ENCODE data around the gene COPG2.

COPG2 gene

DNA sequence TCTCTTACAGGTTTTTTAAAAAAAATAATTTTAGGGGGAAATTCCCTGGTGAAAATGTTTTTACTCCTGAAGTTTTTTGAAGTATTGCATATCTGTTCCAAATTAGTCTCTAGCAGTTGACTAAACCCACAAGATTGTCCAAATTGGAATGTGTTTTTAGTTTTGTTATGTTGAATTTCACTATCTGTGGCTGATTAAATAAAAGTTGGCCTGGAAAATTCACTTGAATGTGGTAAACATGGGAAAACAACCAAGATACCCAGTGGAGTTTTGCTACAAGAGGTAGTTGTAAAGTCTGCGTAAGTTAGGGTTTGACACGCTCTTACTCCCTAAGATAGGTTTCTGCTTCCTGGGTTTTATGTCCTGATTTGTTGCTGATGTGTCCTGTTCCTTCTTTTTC lies 14.5 kb upstream of the COPG2 start:
- H3K4me1 ChIP-seq (ENCODE audit: control insufficient read depth in 1 of 2, insufficient read depth in 2 of 2, low read length in 2 of 2) = no peaks in the 10 kb centered on the region
- H3K27ac ChIP-seq (ENCODE audit: low read length) = no peak overlapping the region
- no peaks in the 10 kb centered on the region for H3K27me3 ChIP-seq (ENCODE audit: low read depth, low read length)
- no peaks in the 10 kb centered on the region for H3K36me3 ChIP-seq (ENCODE audit: control insufficient read depth in 1 of 2, insufficient read depth in 2 of 2, low read length in 2 of 2)
- no peak overlapping the region for H3K4me3 ChIP-seq (ENCODE audit: low read depth in 1 of 2, low read length in 2 of 2)
- H3K9me3 ChIP-seq (ENCODE audit: control insufficient read depth in 1 of 2, low read length in 2 of 2) = no peaks in the 10 kb centered on the region

GRCh38 chr7:130674456-130674855 lies 5.9 kb upstream of the COPG2 start:
- H3K36me3 ChIP-seq (ENCODE audit: control insufficient read depth in 1 of 2, insufficient read depth in 2 of 2, low read length in 2 of 2) = no peaks in the 10 kb centered on the region
- no peaks in the 10 kb centered on the region for H3K27me3 ChIP-seq (ENCODE audit: low read depth, low read length)
- H3K27ac ChIP-seq (ENCODE audit: low read length) = no peak overlapping the region
- H3K9me3 ChIP-seq (ENCODE audit: control insufficient read depth in 1 of 2, low read length in 2 of 2) = no peaks in the 10 kb centered on the region
- no peaks in the 10 kb centered on the region for H3K4me1 ChIP-seq (ENCODE audit: control insufficient read depth in 1 of 2, insufficient read depth in 2 of 2, low read length in 2 of 2)
- H3K4me3 ChIP-seq (ENCODE audit: low read depth in 1 of 2, low read length in 2 of 2) = no peak overlapping the region

DNA sequence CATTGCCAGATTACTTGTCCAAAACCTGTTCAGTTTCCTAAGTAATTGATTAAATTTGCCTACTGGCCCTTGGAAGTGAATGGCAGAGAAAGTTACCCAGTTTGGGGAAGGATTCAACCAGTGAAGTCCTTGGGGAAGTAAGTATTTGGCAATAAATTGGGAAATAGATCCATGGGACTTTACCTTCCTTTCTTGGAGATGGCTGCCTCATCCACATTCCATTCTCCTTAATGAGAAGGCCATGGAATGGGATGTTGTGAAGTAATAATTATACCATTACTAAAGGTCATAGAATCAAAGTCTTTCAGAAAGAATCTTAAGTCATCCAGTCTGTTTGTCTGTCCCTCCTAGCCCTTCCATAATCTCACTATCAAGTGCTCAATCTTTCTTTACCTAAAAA lies 4.5 kb upstream of the COPG2 start:
- Histone ChIP-seq H3K4me3 (ENCODE audit: low read depth in 1 of 2, low read length in 2 of 2) (no peak overlapping the region), H3K36me3 (ENCODE audit: control insufficient read depth in 1 of 2, insufficient read depth in 2 of 2, low read length in 2 of 2) (no peaks in the 10 kb centered on the region), H3K27me3 (ENCODE audit: low read depth, low read length) (no peaks in the 10 kb centered on the region), H3K4me1 (ENCODE audit: control insufficient read depth in 1 of 2, insufficient read depth in 2 of 2, low read length in 2 of 2) (no peaks in the 10 kb centered on the region), H3K9me3 (ENCODE audit: control insufficient read depth in 1 of 2, low read length in 2 of 2) (no peaks in the 10 kb centered on the region), H3K27ac (ENCODE audit: low read length) (no peak overlapping the region)

DNA sequence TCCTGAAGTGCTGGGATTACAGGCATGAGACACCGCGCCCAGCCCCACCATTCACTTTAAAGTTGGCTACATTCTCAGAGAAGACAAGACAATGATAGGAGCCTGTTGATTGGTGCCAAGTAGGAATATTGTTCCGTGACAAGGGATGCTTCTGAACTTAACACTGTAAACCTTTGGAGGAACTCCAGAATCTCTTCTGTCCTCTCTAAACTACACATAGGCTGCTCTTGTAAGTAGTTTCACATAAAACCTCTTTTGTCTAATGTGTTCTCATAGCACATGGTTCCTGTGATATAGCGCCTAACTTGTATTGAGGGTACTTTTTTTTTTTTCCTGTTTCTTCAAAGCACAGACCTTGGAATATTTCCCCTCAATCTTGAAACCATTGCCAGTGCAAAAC lies 3.6 kb upstream of the COPG2 start:
- Histone ChIP-seq H3K9me3 (ENCODE audit: control insufficient read depth in 1 of 2, low read length in 2 of 2) (no peaks in the 10 kb centered on the region), H3K27me3 (ENCODE audit: low read depth, low read length) (no peaks in the 10 kb centered on the region), H3K27ac (ENCODE audit: low read length) (no peak overlapping the region), H3K36me3 (ENCODE audit: control insufficient read depth in 1 of 2, insufficient read depth in 2 of 2, low read length in 2 of 2) (no peaks in the 10 kb centered on the region), H3K4me3 (ENCODE audit: low read depth in 1 of 2, low read length in 2 of 2) (no peak overlapping the region), H3K4me1 (ENCODE audit: control insufficient read depth in 1 of 2, insufficient read depth in 2 of 2, low read length in 2 of 2) (peaks cover 0 to 7% of the 10 kb centered on the region in 2 donors)

GRCh38 chr7:130669085-130669700 lies 645 bp upstream of the COPG2 start:
- no peaks in the 10 kb centered on the region for H3K36me3 ChIP-seq (ENCODE audit: control insufficient read depth in 1 of 2, insufficient read depth in 2 of 2, low read length in 2 of 2)
- no peaks in the 10 kb centered on the region for H3K9me3 ChIP-seq (ENCODE audit: control insufficient read depth in 1 of 2, low read length in 2 of 2)
- no peaks in the 10 kb centered on the region for H3K27me3 ChIP-seq (ENCODE audit: low read depth, low read length)
- peaks cover 0 to 9% of the 10 kb centered on the region in 2 donors for H3K4me1 ChIP-seq (ENCODE audit: control insufficient read depth in 1 of 2, insufficient read depth in 2 of 2, low read length in 2 of 2)
- H3K4me3 ChIP-seq (ENCODE audit: low read depth in 1 of 2, low read length in 2 of 2) = peak overlapping the region; percentile 82 to 86
- peak overlapping the region; percentile 64 for H3K27ac ChIP-seq (ENCODE audit: low read length)

DNA sequence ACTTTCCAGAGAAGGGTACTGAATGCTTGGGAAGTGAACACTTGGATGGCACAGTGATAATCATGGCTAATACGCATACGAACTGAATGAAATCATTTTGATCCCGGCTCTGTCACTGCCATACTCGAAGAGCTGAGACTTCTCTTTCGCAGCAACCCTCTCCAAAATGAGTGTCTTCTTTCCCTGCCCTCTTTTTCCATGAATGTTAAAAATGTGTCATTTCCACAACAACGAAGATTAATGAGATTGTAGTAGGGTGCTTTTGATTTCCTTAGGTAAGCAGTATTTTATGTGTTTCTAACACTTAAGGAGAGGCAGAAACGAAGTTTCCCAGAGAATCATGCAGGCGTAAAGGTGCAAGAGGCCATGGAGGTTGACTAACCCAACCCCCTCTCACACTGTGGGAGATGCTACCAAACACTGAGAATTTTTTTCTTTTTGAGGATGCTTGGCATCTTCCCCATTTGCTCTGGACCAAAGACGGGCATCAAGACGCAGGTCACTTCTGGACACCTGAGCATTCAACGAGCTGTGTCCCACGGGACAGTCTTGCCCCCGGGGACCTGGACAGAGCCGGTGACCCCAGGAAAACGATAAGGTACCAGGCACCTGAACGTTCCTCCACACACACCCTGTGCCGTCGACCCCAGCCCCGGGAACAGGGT lies 823 bp downstream of the COPG2 start:
- H3K36me3 ChIP-seq (ENCODE audit: control insufficient read depth in 1 of 2, insufficient read depth in 2 of 2, low read length in 2 of 2) = no peaks in the 10 kb centered on the region

DNA sequence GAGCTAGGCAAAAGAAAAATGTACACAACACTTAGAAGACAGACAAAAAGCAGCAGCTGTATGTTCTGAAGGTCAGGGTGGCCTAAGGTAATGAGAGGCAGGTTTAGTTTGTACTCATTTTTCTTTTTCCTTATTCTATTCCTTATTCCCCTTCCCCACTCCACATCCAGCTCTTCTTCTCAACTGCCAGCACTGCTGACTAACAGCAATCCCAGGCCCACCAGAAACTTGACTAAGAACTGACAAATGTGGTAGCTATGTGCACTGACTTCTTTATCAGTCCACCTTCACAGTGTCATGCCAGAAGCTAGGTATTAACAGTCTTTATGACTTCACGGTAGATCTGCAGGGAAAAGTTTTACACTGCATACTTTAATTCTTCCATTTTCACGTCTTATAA lies 6.1 kb downstream of the COPG2 start:
- Histone ChIP-seq H3K36me3 (ENCODE audit: control insufficient read depth in 1 of 2, insufficient read depth in 2 of 2, low read length in 2 of 2) (peaks cover 9 to 27% of the 10 kb centered on the region in 2 donors), H3K27ac (ENCODE audit: low read length) (no peak overlapping the region), H3K4me3 (ENCODE audit: low read depth in 1 of 2, low read length in 2 of 2) (no peak overlapping the region), H3K4me1 (ENCODE audit: control insufficient read depth in 1 of 2, insufficient read depth in 2 of 2, low read length in 2 of 2) (peaks cover 0 to 4% of the 10 kb centered on the region in 2 donors), H3K9me3 (ENCODE audit: control insufficient read depth in 1 of 2, low read length in 2 of 2) (no peaks in the 10 kb centered on the region), H3K27me3 (ENCODE audit: low read depth, low read length) (no peaks in the 10 kb centered on the region)

More for the DNA sequence above, 823 bp downstream of the COPG2 start:
- H3K27me3 ChIP-seq (ENCODE audit: low read depth, low read length) = no peaks in the 10 kb centered on the region
- H3K4me1 ChIP-seq (ENCODE audit: control insufficient read depth in 1 of 2, insufficient read depth in 2 of 2, low read length in 2 of 2) = peaks cover 0 to 9% of the 10 kb centered on the region in 2 donors
- peak overlapping the region; percentile 0 for H3K27ac ChIP-seq (ENCODE audit: low read length)
- no peaks in the 10 kb centered on the region for H3K9me3 ChIP-seq (ENCODE audit: control insufficient read depth in 1 of 2, low read length in 2 of 2)
- H3K4me3 ChIP-seq (ENCODE audit: low read depth in 1 of 2, low read length in 2 of 2) = peak overlapping the region; percentile 83 to 86

DNA sequence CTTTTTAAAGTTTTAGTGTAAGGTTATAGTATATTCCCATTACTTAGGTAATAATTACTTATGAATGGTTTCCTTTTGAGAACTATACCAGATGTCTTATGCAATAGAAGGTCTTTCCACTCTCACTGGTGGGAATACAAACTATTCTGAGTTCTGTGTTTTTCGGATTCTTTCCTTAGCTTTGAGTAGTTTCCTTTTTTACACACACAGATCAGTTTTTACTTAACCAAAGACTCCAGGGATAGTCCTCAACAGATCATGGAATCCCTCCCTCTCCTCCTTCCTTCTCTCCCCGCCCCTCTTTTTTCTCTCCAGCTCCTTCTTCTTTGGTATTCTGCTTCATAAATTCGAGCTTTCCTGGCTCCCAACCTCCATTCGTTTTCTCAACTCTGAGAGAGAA lies 13.3 kb downstream of the COPG2 start:
- no peak overlapping the region for H3K4me3 ChIP-seq (ENCODE audit: low read depth in 1 of 2, low read length in 2 of 2)
- H3K27me3 ChIP-seq (ENCODE audit: low read depth, low read length) = no peaks in the 10 kb centered on the region
- H3K4me1 ChIP-seq (ENCODE audit: control insufficient read depth in 1 of 2, insufficient read depth in 2 of 2, low read length in 2 of 2) = no peaks in the 10 kb centered on the region
- H3K27ac ChIP-seq (ENCODE audit: low read length) = no peak overlapping the region
- peaks cover 3 to 11% of the 10 kb centered on the region in 2 donors for H3K36me3 ChIP-seq (ENCODE audit: control insufficient read depth in 1 of 2, insufficient read depth in 2 of 2, low read length in 2 of 2)
- no peaks in the 10 kb centered on the region for H3K9me3 ChIP-seq (ENCODE audit: control insufficient read depth in 1 of 2, low read length in 2 of 2)

- peaks cover 0 to 11% of the 10 kb centered on the region in 2 donors for H3K36me3 ChIP-seq (ENCODE audit: control insufficient read depth in 1 of 2, insufficient read depth in 2 of 2, low read length in 2 of 2)
- H3K4me3 ChIP-seq (ENCODE audit: low read depth in 1 of 2, low read length in 2 of 2) = no peak overlapping the region
- H3K27me3 ChIP-seq (ENCODE audit: low read depth, low read length) = no peaks in the 10 kb centered on the region
- H3K4me1 ChIP-seq (ENCODE audit: control insufficient read depth in 1 of 2, insufficient read depth in 2 of 2, low read length in 2 of 2) = no peaks in the 10 kb centered on the region
- no peak overlapping the region for H3K27ac ChIP-seq (ENCODE audit: low read length)
- H3K9me3 ChIP-seq (ENCODE audit: control insufficient read depth in 1 of 2, low read length in 2 of 2) = no peaks in the 10 kb centered on the region
Observed at GRCh38 chr7:130654850-130655249, 13.7 kb downstream of the COPG2 start.

GRCh38 chr7:130650611-130651120 lies 17.9 kb downstream of the COPG2 start:
- H3K4me1 ChIP-seq (ENCODE audit: control insufficient read depth in 1 of 2, insufficient read depth in 2 of 2, low read length in 2 of 2) = no peaks in the 10 kb centered on the region
- H3K36me3 ChIP-seq (ENCODE audit: control insufficient read depth in 1 of 2, insufficient read depth in 2 of 2, low read length in 2 of 2) = peaks cover 0 to 29% of the 10 kb centered on the region in 2 donors
- H3K27ac ChIP-seq (ENCODE audit: low read length) = no peak overlapping the region
- no peaks in the 10 kb centered on the region for H3K27me3 ChIP-seq (ENCODE audit: low read depth, low read length)
- no peaks in the 10 kb centered on the region for H3K9me3 ChIP-seq (ENCODE audit: control insufficient read depth in 1 of 2, low read length in 2 of 2)
- no peak overlapping the region for H3K4me3 ChIP-seq (ENCODE audit: low read depth in 1 of 2, low read length in 2 of 2)

- no peak overlapping the region for H3K4me3 ChIP-seq (ENCODE audit: low read depth in 1 of 2, low read length in 2 of 2)
- H3K36me3 ChIP-seq (ENCODE audit: control insufficient read depth in 1 of 2, insufficient read depth in 2 of 2, low read length in 2 of 2) = peaks cover 0 to 29% of the 10 kb centered on the region in 2 donors
- no peak overlapping the region for H3K27ac ChIP-seq (ENCODE audit: low read length)
- H3K9me3 ChIP-seq (ENCODE audit: control insufficient read depth in 1 of 2, low read length in 2 of 2) = no peaks in the 10 kb centered on the region
- no peaks in the 10 kb centered on the region for H3K27me3 ChIP-seq (ENCODE audit: low read depth, low read length)
- no peaks in the 10 kb centered on the region for H3K4me1 ChIP-seq (ENCODE audit: control insufficient read depth in 1 of 2, insufficient read depth in 2 of 2, low read length in 2 of 2)
Observed at GRCh38 chr7:130649004-130649790, 19.4 kb downstream of the COPG2 start.
